ENCODE data around the gene PRKG1. TPM values are rescaled to one million over a fixed set of nuclear protein-coding genes. Genes with fewer than 3 reads are reported as not detected.

Gene PRKG1
- polyA plus RNA-seq, 3 donors: not detected

DNA sequence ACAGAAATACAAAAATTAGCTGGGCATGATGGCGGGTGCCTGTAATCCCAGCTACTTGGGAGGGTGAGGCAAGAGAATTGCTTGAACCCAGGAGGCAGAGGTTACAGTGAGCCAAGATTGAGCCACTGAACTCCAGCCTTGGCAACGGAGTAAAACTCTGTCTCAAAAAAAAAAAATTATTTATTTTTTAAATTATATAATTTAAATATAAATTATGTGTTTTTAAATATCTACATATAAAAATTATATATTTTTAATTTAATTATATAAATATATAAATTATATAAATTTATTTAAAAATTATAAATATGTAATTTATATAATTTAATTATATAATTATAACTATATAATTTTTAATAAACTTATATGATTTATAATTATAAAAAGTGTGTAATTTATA, 51.2 kb downstream of the PRKG1 start:
- TF ChIP-seq, protein P1, sequence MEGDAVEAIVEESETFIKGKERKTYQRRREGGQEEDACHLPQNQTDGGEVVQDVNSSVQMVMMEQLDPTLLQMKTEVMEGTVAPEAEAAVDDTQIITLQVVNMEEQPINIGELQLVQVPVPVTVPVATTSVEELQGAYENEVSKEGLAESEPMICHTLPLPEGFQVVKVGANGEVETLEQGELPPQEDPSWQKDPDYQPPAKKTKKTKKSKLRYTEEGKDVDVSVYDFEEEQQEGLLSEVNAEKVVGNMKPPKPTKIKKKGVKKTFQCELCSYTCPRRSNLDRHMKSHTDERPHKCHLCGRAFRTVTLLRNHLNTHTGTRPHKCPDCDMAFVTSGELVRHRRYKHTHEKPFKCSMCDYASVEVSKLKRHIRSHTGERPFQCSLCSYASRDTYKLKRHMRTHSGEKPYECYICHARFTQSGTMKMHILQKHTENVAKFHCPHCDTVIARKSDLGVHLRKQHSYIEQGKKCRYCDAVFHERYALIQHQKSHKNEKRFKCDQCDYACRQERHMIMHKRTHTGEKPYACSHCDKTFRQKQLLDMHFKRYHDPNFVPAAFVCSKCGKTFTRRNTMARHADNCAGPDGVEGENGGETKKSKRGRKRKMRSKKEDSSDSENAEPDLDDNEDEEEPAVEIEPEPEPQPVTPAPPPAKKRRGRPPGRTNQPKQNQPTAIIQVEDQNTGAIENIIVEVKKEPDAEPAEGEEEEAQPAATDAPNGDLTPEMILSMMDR (IDR thresholded peaks at IDR 0.05): no peak
- peaks cover 0 to 3% (median 0%) of the 10 kb centered on the region in 3 donors for H3K27me3 Mint-ChIP-seq (ENCODE audit: low read depth in 3 of 3)
- DNase-seq: no peak
- no peak overlapping the region for H3K27ac Mint-ChIP-seq
- no peaks in the 10 kb centered on the region for H3K4me1 Mint-ChIP-seq
- Histone ChIP-seq H3K79me2 (ENCODE audit: insufficient read depth, low read length) (no peaks in the 10 kb centered on the region), H3K4me1 (ENCODE audit: control insufficient read depth in 1 of 2, insufficient read depth in 2 of 2, low read length in 2 of 2) (no peaks in the 10 kb centered on the region), H2AFZ (ENCODE audit: insufficient read depth, low read depth, low read length, poor library complexity, severe bottlenecking) (no peak overlapping the region), H4K20me1 (ENCODE audit: insufficient read depth, low read length) (no peaks in the 10 kb centered on the region), H3K9ac (ENCODE audit: insufficient read depth, low read length, poor library complexity, severe bottlenecking) (no peak overlapping the region), H3K9me3 (replicated peaks in 1 of 2; ENCODE audit: control insufficient read depth in 1 of 2, insufficient read depth in 1 of 2, low read length in 2 of 2) (no peaks in the 10 kb centered on the region), H3K27me3 (ENCODE audit: control insufficient read depth in 2 of 2, insufficient read depth in 2 of 2, low read length in 2 of 2) (no peaks in the 10 kb centered on the region), H3K27ac (ENCODE audit: low read depth in 1 of 2, low read length in 2 of 2) (no peak overlapping the region), H3K4me2 (replicated peaks; ENCODE audit: extremely low read depth, low read length, poor library complexity, severe bottlenecking) (no peak overlapping the region), H3K36me3 (replicated peaks in 1 of 2; ENCODE audit: control insufficient read depth in 1 of 2, insufficient read depth in 2 of 2, low read length in 2 of 2) (no peaks in the 10 kb centered on the region), H3K4me3 (replicated peaks in 1 of 3; ENCODE audit: low read depth in 2 of 3, low read length in 3 of 3) (no peak overlapping the region)
- H3K4me3 Mint-ChIP-seq: no peak overlapping the region
- intact Hi-C loops (cut with micrococcal nuclease): no loop called here
- no CpG with 5 or more reads among the region's 2 CpGs for WGBS (ENCODE audit: insufficient coverage)
- no peaks in the 10 kb centered on the region for H3K36me3 Mint-ChIP-seq
- H3K9me3 Mint-ChIP-seq: peaks cover 0 to 10% (median 4%) of the 10 kb centered on the region in 7 donors

DNA sequence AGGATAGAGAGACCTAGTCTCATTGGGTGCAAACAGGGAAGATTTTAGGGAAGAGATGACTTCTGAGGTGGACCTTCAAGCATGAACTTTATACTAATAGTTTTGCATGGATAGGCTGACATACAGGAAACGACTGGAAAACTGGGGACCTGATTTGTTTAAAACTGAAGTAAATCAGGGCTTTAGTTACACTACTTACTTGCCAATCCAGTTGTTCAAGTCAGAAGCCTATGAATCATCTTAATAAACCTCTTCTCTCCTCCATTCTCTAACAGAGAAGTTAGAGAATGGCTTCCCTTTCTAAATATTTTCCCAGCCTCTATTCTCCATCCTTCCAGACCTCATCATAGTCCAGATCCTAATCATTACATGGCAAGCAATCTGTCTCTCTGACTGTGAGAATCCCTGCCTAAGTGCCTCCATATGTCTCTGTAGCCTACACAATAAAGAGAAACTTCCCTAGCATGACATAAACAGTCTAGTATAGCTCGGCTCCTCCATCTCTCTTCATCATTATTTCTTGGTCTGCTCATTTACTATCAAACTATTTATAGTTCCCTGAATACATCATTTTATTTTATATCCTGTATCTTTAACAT, 55.8 kb downstream of the PRKG1 start:
- intact Hi-C loops (cut with micrococcal nuclease): no loop called here
- Mint-ChIP-seq H3K4me3 (no peak overlapping the region), H3K27me3 (ENCODE audit: low read depth in 3 of 3) (peaks cover 0 to under 1% (median 0%) of the 10 kb centered on the region in 3 donors), H3K4me1 (no peaks in the 10 kb centered on the region), H3K36me3 (no peaks in the 10 kb centered on the region), H3K9me3 (peaks cover 0 to 3% (median 0%) of the 10 kb centered on the region in 7 donors), H3K27ac (no peak overlapping the region)
- TF ChIP-seq, protein P1 (IDR thresholded peaks at IDR 0.05): no peak
- Histone ChIP-seq H3K4me3 (replicated peaks in 1 of 3; ENCODE audit: low read depth in 2 of 3, low read length in 3 of 3) (no peak overlapping the region), H3K27me3 (ENCODE audit: control insufficient read depth in 2 of 2, insufficient read depth in 2 of 2, low read length in 2 of 2) (no peaks in the 10 kb centered on the region), H2AFZ (ENCODE audit: insufficient read depth, low read depth, low read length, poor library complexity, severe bottlenecking) (no peak overlapping the region), H3K4me1 (ENCODE audit: control insufficient read depth in 1 of 2, insufficient read depth in 2 of 2, low read length in 2 of 2) (no peaks in the 10 kb centered on the region), H3K27ac (ENCODE audit: low read depth in 1 of 2, low read length in 2 of 2) (no peak overlapping the region), H3K4me2 (replicated peaks; ENCODE audit: extremely low read depth, low read length, poor library complexity, severe bottlenecking) (no peak overlapping the region), H3K79me2 (ENCODE audit: insufficient read depth, low read length) (no peaks in the 10 kb centered on the region), H3K9ac (ENCODE audit: insufficient read depth, low read length, poor library complexity, severe bottlenecking) (no peak overlapping the region), H3K36me3 (replicated peaks in 1 of 2; ENCODE audit: control insufficient read depth in 1 of 2, insufficient read depth in 2 of 2, low read length in 2 of 2) (no peaks in the 10 kb centered on the region), H4K20me1 (ENCODE audit: insufficient read depth, low read length) (no peaks in the 10 kb centered on the region), H3K9me3 (replicated peaks in 1 of 2; ENCODE audit: control insufficient read depth in 1 of 2, insufficient read depth in 1 of 2, low read length in 2 of 2) (no peaks in the 10 kb centered on the region)
- 80% methylated on average over 1 of the region's 2 CpGs for WGBS (ENCODE audit: insufficient coverage)
- DNase-seq: no peak
